PC-3 (cell line): ENCODE measurements around the gene FSCN2. TPM values are rescaled to one million over a fixed set of nuclear protein-coding genes. Genes with fewer than 3 reads are reported as not detected.
A peak's percentile ranks its signal among the peaks of the same experiment; 100 is the strongest.

ENCODE experiments used
- ATAC-seq: fragments of 200-7000 bp; cut with Tn5 transposase; 2 replicates; pipeline ENCODE4 v1.9.1; 2020; ENCODE audit warnings: mild to moderate bottlenecking, moderate library complexity
- Bru-seq: library from RNA; stranded (reverse); fragments of 400-500 nt; gene quantifications from one replicate; lab custom pipeline; 2021; lab: Mats Ljungman, UMichigan
- BruChase-seq, 2 experiments: library from RNA; stranded (reverse); fragments of 400-500 nt; gene quantifications; one replicate each; lab custom pipeline; 2021; lab: Mats Ljungman, UMichigan
- BruUV-seq: library from RNA; stranded (reverse); fragments of 400-500 nt; replicated peaks from 2 replicates; lab custom pipeline; 2021; lab: Mats Ljungman, UMichigan
- CTCF ChIA-PET: fragments of 300-600 bp; sonication (Branson Sonifier 250); formaldehyde crosslinking; loops from one replicate; lab custom pipeline; 2022; ENCODE audit warnings: antibody characterized with exemption; lab: Charles Lee
- POLR2A ChIA-PET: fragments of 300-600 bp; sonication (Branson Sonifier 250); formaldehyde crosslinking; loops from one replicate; lab custom pipeline; 2022; ENCODE audit warnings: antibody characterized with exemption; ENCODE audit not compliant: unreplicated experiment; lab: Charles Lee
- DNase-seq: peaks from one replicate; pipeline ENCODE4 v3.0.0-alpha.2; 2015
- H2AFZ ChIP-seq: fragments of 300-600 bp; sonication (generic); 2 replicates; pipeline ENCODE4 v1.6.0; 2016; ENCODE audit warnings: antibody characterized with exemption, low read length
- H3F3A ChIP-seq: fragments of 300-600 bp; sonication (generic); one replicate; pipeline ENCODE4 v1.6.0; 2017; ENCODE audit warnings: antibody characterized with exemption, low read length, control low read depth, mild to moderate bottlenecking; ENCODE audit not compliant: unreplicated experiment
- H3K27ac ChIP-seq: fragments of 300-600 bp; sonication (generic); 2 replicates; pipeline ENCODE4 v1.5.1; 2016; ENCODE audit warnings: mild to moderate bottlenecking, low read length
- H3K27me3 ChIP-seq: fragments of 300-600 bp; sonication (generic); 2 replicates; pipeline ENCODE4 v1.6.1; 2016; ENCODE audit warnings: low read length, mixed read lengths
- H3K36me3 ChIP-seq: fragments of 300-600 bp; sonication (generic); 2 replicates; pipeline ENCODE4 v1.6.1; 2016; ENCODE audit warnings: low read depth, mixed run types, low read length, mixed read lengths
- H3K4me1 ChIP-seq: fragments of 300-600 bp; sonication (generic); 2 replicates; pipeline ENCODE4 v1.5.1; 2016; ENCODE audit warnings: low read length; ENCODE audit not compliant: insufficient read depth
- H3K4me2 ChIP-seq: fragments of 300-600 bp; sonication (generic); 2 replicates; pipeline ENCODE4 v1.6.0; 2016; ENCODE audit warnings: low read length
- H3K4me3 ChIP-seq: fragments of 300-600 bp; sonication (generic); 2 replicates; pipeline ENCODE4 v1.5.1; 2016; ENCODE audit warnings: mild to moderate bottlenecking, low read length, mixed read lengths
- H3K79me2 ChIP-seq: fragments of 300-600 bp; sonication (generic); 2 replicates; pipeline ENCODE4 v1.6.1; 2017; ENCODE audit warnings: low read length, mixed read lengths
- H3K9ac ChIP-seq: fragments of 300-600 bp; sonication (generic); 2 replicates; pipeline ENCODE4 v1.6.0; 2016; ENCODE audit warnings: mild to moderate bottlenecking, low read length
- H3K9me2 ChIP-seq: fragments of 300-600 bp; sonication (generic); replicated peaks from 2 replicates; pipeline ENCODE4 v1.6.1; 2016; ENCODE audit warnings: mixed run types, low read length, mixed read lengths
- H3K9me3 ChIP-seq: fragments of 300-600 bp; sonication (generic); 2 replicates; pipeline ENCODE4 v1.6.1; 2016; ENCODE audit warnings: low read length, mixed read lengths
- H4K20me1 ChIP-seq: fragments of 300-600 bp; sonication (generic); 2 replicates; pipeline ENCODE4 v1.6.1; 2016; ENCODE audit warnings: low read length, mixed read lengths
- CTCF ChIP-seq: fragments of 300-600 bp; sonication (generic); conservative IDR thresholded peaks from 2 replicates; pipeline ENCODE4 v1.5.1; 2017; ENCODE audit warnings: antibody characterized with exemption, low read depth, mild to moderate bottlenecking, low read length
- EZH2 ChIP-seq: fragments of 300-600 bp; sonication (generic); IDR thresholded peaks from one replicate; pipeline ENCODE4 v1.6.1; 2017; ENCODE audit warnings: antibody characterized with exemption, mild to moderate bottlenecking, low read length; ENCODE audit not compliant: unreplicated experiment
- EZH2phosphoT487 ChIP-seq: fragments of 300-600 bp; sonication (generic); IDR thresholded peaks from 2 replicates; pipeline ENCODE4 v1.6.1; 2018; ENCODE audit warnings: mild to moderate bottlenecking, antibody characterized with exemption, low read length, borderline replicate concordance
- intact Hi-C: fragments of 100-400 bp; cut with micrococcal nuclease; formaldehyde crosslinking; loops from 2 replicates; pipeline ENCODE4 v1.9.0; 2023
- long read RNA-seq: library from polyadenylated mRNA; unstranded; transcript quantifications from one replicate; pipeline ENCODE4 v2.0.0, GENCODE V29; 2021; ENCODE audit not compliant: unreplicated experiment
- total RNA-seq: library from RNA; depleted of rRNA; stranded (reverse); fragments of >200 nt; gene quantifications from 2 replicates; pipeline ENCODE4 v1.2.3, GENCODE V29; 2014; rRNA removed

The FSCN2 gene
- total RNA-seq (0.87 and 2.4 TPM in 2 replicates), Bru-seq, nascent RNA (percentile 50 among the genes with signal in this experiment), BruChase-seq, experiment 1, labeled RNA remaining after a 6-hour chase (percentile 38 among the genes with signal in this experiment), BruChase-seq, experiment 2, labeled RNA remaining after a 2-hour chase (percentile 53 among the genes with signal in this experiment)
- long read RNA-seq, partial matches to known transcripts = 1 of 2 reads
- long read RNA-seq, other reads (novel, unspliced or antisense) = 0 of 2 reads

GRCh38 chr17:81527591-81528383 is at the start of gene FSCN2:
FSCN2 (plus strand) TSS chr17:81528377; CDS start chr17:81528532, 155 bp downstream.
- no TSS peak for BruUV-seq
- H3K79me2 ChIP-seq = no peaks in the 10 kb centered on the region
- peak; percentile 45 for DNase-seq
- peaks cover 7% of the 10 kb centered on the region; the same call in 1 of the 2 replicates for H3K27me3 ChIP-seq
- POLR2A ChIA-PET = interaction anchor here (0.6 kb wide), 2 partner anchors 173 to 285 kb away, joined by 3 to 4 read pairs; no protein-coding TSS in a partner anchor
- H2AFZ ChIP-seq = peak within 1 kb of the TSS; percentile 35
- peak within 1 kb of the TSS; percentile 52 for H3K4me3 ChIP-seq
- CTCF ChIA-PET = interaction anchor here (1.2 kb wide), 1 partner anchor 9 kb away, joined by 3 read pairs; no protein-coding TSS in a partner anchor
- ATAC-seq = peak; percentile 66
- intact Hi-C loops = no loop called here
- TF ChIP-seq CTCF (peak; percentile 42), EZH2phosphoT487 (no peak)
- no peaks in the 10 kb centered on the region for H3K9me3 ChIP-seq
- no peak within 1 kb of the TSS for H3K9ac ChIP-seq
- H3K4me2 ChIP-seq = peak within 1 kb of the TSS; percentile 79
- no peak within 1 kb of the TSS for H3K27ac ChIP-seq
- no peaks in the 10 kb centered on the region for H3F3A ChIP-seq
- no peaks in the 10 kb centered on the region for H3K9me2 ChIP-seq
- H3K4me1 ChIP-seq = peaks cover 22% of the 10 kb centered on the region
- no peaks in the 10 kb centered on the region for H3K36me3 ChIP-seq
- H4K20me1 ChIP-seq = no peaks in the 10 kb centered on the region

GRCh38 chr17:81479175-81480071 is 48.8 kb upstream of the FSCN2 start:
- ATAC-seq (no peak), DNase-seq (no peak)
- Histone ChIP-seq H3K36me3 (no peaks in the 10 kb centered on the region), H2AFZ (no peak overlapping the region), H3K27ac (no peak overlapping the region), H3K9ac (no peak overlapping the region), H3K27me3 (no peaks in the 10 kb centered on the region), H3K4me1 (peaks cover 3% of the 10 kb centered on the region), H4K20me1 (no peaks in the 10 kb centered on the region), H3K4me2 (no peak overlapping the region), H3K4me3 (no peak overlapping the region), H3K9me2 (no peaks in the 10 kb centered on the region), H3K9me3 (no peaks in the 10 kb centered on the region), H3K79me2 (no peaks in the 10 kb centered on the region), H3F3A (no peaks in the 10 kb centered on the region)
- TF ChIP-seq CTCF (no peak), EZH2phosphoT487 (no peak), EZH2 (no peak)
- ChIA-PET POLR2A (interaction anchor here (0.6 kb wide), 1 partner anchor 84 kb away, joined by 3 read pairs; the partner anchor contains the start of gene BAHCC1), CTCF (no interaction called here)
- no TSS peak for BruUV-seq
- intact Hi-C loops = no loop called here
